Central memory CD8-positive, alpha-beta T cell (primary cell): Measurements from ENCODE around the gene BLOC1S1.

Experiments
- ATAC-seq: fragments of 150-1000 bp; cut with Tn5 transposase; replicated peaks from 2 replicates; pipeline ENCODE4 v1.10.0; 2022; ENCODE audit warnings: mild to moderate bottlenecking, moderate FRiP score, moderate number of reproducible peaks; ENCODE audit not compliant: poor library complexity, severe bottlenecking; ENCODE audit errors: extremely low read depth
- DNase-seq, 2 donors: peaks; one replicate each; pipeline ENCODE4 v3.0.0; 2021; ENCODE audit warnings: low spot score in 2 of 2
- H3K27ac Mint-ChIP-seq: one replicate; pipeline ENCODE4 v1.8.0; 2022; ENCODE audit warnings: low read depth, mild to moderate bottlenecking, moderate library complexity, mixed read lengths
- H3K27me3 Mint-ChIP-seq: one replicate; pipeline ENCODE4 v1.8.0; 2022; ENCODE audit warnings: mixed read lengths
- H3K36me3 Mint-ChIP-seq: one replicate; pipeline ENCODE4 v1.8.0; 2022; ENCODE audit warnings: mild to moderate bottlenecking, moderate library complexity, mixed read lengths; ENCODE audit not compliant: insufficient read depth
- H3K4me1 Mint-ChIP-seq: one replicate; pipeline ENCODE4 v1.8.0; 2022; ENCODE audit warnings: mixed read lengths
- H3K4me3 Mint-ChIP-seq: one replicate; pipeline ENCODE4 v1.8.0; 2022; ENCODE audit warnings: mild to moderate bottlenecking, moderate library complexity, mixed read lengths
- H3K9me3 Mint-ChIP-seq: one replicate; pipeline ENCODE4 v1.8.0; 2022; ENCODE audit warnings: mixed read lengths

Gene BLOC1S1

DNA sequence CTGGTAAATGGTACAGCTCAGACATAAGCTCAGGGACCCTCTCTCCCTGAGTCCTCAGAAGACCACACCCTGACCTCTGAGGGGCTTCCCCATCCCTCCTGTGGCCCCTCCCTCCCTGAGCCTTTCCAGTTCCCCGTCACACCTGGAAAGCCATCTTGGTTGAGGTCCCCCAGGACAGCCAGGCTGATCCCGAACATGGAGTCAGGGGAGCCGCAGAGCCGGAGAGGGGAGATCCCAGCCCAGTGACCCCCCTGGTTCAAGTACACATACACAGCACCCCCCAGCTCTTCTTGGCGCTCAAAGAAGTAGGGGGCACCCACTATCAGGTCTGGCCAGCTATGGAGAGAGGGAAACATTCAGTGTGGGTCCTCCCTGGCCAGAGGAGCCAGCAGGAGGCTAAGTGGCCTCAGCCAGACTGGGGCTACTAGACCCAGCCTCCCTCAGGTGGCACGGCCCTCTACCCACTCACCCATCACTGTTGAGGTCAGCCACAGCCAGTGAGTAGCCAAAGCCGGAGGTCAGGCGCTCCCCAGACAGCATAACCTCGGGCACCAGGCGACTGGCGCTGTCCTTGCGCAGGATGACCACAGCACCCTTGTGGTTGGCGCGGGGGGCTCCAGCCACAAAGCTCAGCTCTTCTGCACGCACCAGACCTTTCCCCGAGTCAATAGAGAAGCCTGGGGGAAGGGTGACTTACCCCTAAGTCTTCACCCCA is 17.4 kb upstream of the BLOC1S1 start:
- Mint-ChIP-seq H3K27ac (no peak overlapping the region), H3K4me1 (no peaks in the 10 kb centered on the region), H3K36me3 (no peaks in the 10 kb centered on the region), H3K9me3 (no peaks in the 10 kb centered on the region), H3K4me3 (no peak overlapping the region), H3K27me3 (peaks cover 35% of the 10 kb centered on the region)
- no peak for DNase-seq
- ATAC-seq, result no peak

- no peak overlapping the region for H3K27ac Mint-ChIP-seq
- ATAC-seq, result no peak
- DNase-seq, result no peak
- H3K36me3 Mint-ChIP-seq, result no peaks in the 10 kb centered on the region
- H3K4me1 Mint-ChIP-seq, result no peaks in the 10 kb centered on the region
- H3K9me3 Mint-ChIP-seq, result no peaks in the 10 kb centered on the region
- H3K4me3 Mint-ChIP-seq, result no peak overlapping the region
- H3K27me3 Mint-ChIP-seq, result peaks cover 35% of the 10 kb centered on the region
Observed at GRCh38 chr12:55698965-55699364, 16.9 kb upstream of the BLOC1S1 start.

DNA sequence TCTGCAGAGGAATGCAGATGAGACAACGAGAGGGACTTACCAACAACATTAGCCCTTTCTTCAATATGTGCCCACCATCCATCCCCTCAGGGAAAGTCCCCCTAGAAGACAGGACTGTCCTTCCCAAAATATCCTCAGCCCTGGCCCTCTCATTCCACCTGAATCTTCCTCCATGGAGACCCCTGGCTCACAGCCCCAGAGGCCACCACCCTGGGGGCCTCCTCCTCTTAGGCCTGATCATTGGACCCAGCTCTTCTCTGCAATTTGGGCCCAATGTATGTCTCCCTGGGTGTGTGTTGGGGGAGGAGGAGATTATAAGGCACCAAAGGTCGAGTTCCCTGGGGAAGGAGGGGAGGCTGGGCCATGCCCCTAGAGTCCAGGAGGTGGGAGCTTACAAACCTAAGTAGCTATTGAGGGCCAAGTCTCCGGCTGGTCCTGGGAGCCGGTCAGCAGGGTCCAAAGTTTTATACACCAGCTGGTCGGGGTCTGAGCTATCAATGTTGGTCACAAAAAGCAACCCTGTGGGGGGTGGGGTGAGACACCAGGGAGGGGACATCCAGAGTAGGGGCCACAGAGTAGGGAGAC is 16.3 kb upstream of the BLOC1S1 start:
- ATAC-seq (no peak), DNase-seq (no peak)
- Mint-ChIP-seq H3K36me3 (no peaks in the 10 kb centered on the region), H3K27ac (no peak overlapping the region), H3K4me1 (no peaks in the 10 kb centered on the region), H3K4me3 (no peak overlapping the region), H3K27me3 (peaks cover 35% of the 10 kb centered on the region), H3K9me3 (no peaks in the 10 kb centered on the region)

- no peaks in the 10 kb centered on the region for H3K4me1 Mint-ChIP-seq
- no peak for ATAC-seq
- no peak for DNase-seq
- H3K36me3 Mint-ChIP-seq, result no peaks in the 10 kb centered on the region
- peaks cover 35% of the 10 kb centered on the region for H3K27me3 Mint-ChIP-seq
- no peak overlapping the region for H3K4me3 Mint-ChIP-seq
- H3K9me3 Mint-ChIP-seq, result no peaks in the 10 kb centered on the region
- H3K27ac Mint-ChIP-seq, result no peak overlapping the region
Observed at GRCh38 chr12:55700255-55701018, 15.4 kb upstream of the BLOC1S1 start.

DNA sequence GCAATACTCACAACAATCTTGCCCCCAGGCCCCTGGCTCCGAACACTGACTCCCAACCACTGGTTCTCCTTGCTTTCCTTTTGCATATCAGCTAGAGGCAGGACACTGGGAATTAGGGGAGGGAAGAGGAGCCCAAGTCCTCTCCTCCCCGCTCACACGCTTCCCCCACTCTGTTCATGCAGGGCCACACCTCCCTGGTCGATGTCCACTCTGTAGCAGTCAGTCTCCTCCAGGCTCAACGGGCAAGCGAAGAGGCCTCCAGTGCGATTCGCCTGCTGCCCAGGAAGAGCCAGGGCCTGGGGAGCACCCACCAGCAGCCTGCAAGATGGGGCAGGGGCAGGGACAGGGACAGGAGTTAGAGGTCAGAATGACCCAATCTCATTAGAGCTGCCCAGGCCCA is 13.0 kb upstream of the BLOC1S1 start:
- H3K36me3 Mint-ChIP-seq, result no peaks in the 10 kb centered on the region
- peaks cover 5% of the 10 kb centered on the region for H3K4me1 Mint-ChIP-seq
- H3K27ac Mint-ChIP-seq, result no peak overlapping the region
- DNase-seq (no peak), ATAC-seq (no peak)
- no peak overlapping the region for H3K4me3 Mint-ChIP-seq
- no peaks in the 10 kb centered on the region for H3K9me3 Mint-ChIP-seq
- H3K27me3 Mint-ChIP-seq, result peaks cover 27% of the 10 kb centered on the region

DNA sequence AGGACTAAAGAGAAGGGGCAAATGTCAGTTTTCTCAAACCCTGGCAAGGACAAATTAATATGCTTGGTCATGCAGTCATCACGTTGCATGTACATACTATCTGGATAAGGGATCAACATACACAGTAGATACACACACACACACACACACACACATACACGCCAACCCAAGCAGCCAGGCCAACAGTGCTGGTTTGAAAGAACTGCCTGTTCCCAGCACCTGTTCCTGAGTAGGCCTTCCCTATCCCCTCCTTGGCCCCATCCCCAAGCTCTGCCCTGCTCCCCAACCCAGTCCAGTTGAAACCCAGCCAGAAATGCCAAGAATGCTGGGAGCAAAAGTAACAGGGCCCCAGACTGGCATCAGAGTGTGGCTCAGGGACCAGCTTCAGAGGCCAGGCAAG is 12.6 kb upstream of the BLOC1S1 start:
- no peaks in the 10 kb centered on the region for H3K9me3 Mint-ChIP-seq
- H3K27ac Mint-ChIP-seq, result no peak overlapping the region
- peaks cover 10% of the 10 kb centered on the region for H3K4me1 Mint-ChIP-seq
- DNase-seq (no peak), ATAC-seq (no peak)
- H3K27me3 Mint-ChIP-seq, result peaks cover 27% of the 10 kb centered on the region
- H3K36me3 Mint-ChIP-seq, result peaks cover 2% of the 10 kb centered on the region
- H3K4me3 Mint-ChIP-seq, result no peak overlapping the region

DNA sequence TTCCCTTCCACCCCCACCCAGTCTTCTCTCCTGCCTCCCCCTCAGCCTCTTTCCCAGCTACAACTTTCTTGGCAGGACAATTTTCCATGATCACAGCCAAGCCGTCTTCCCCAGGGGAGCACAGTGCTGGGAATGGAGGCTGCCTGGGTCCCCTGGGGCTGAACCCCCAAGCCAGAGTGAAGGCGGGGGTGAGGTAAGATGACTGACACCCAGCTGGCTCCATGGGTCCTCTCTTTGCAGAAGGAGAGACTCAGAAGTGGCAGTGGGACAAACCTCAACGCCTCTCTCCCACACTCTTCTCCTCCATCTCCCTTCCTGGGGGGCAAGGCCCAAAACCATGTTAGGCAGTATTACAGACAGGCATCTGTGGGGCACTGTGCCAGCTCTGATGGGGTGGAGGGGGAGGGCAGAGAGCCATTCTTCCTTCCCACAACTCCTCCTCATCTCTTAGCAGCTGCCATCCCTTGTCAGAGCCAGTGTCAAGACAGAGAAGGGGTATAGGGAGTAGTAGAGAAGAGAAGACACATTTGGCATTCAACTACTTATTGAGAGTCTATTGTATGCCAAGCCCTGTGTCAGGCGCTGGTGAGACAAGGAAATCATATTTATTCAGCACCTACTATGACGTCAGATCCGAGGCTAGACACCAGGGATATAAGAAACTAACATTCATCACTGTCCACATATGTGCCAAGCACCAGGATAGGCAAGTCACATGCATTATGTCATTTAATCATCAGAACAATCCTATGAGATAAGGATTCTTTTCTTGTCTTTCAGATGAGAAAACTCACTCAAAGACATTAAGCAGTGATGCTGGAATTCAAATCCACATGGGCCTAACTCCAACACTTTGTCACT is 11.7 kb upstream of the BLOC1S1 start:
- H3K4me3 Mint-ChIP-seq, result no peak overlapping the region
- no peak for ATAC-seq
- peaks cover 36% of the 10 kb centered on the region for H3K27me3 Mint-ChIP-seq
- H3K36me3 Mint-ChIP-seq, result peaks cover 2% of the 10 kb centered on the region
- no peak overlapping the region for H3K27ac Mint-ChIP-seq
- peaks cover 18% of the 10 kb centered on the region for H3K4me1 Mint-ChIP-seq
- DNase-seq, result no peak
- H3K9me3 Mint-ChIP-seq, result no peaks in the 10 kb centered on the region

DNA sequence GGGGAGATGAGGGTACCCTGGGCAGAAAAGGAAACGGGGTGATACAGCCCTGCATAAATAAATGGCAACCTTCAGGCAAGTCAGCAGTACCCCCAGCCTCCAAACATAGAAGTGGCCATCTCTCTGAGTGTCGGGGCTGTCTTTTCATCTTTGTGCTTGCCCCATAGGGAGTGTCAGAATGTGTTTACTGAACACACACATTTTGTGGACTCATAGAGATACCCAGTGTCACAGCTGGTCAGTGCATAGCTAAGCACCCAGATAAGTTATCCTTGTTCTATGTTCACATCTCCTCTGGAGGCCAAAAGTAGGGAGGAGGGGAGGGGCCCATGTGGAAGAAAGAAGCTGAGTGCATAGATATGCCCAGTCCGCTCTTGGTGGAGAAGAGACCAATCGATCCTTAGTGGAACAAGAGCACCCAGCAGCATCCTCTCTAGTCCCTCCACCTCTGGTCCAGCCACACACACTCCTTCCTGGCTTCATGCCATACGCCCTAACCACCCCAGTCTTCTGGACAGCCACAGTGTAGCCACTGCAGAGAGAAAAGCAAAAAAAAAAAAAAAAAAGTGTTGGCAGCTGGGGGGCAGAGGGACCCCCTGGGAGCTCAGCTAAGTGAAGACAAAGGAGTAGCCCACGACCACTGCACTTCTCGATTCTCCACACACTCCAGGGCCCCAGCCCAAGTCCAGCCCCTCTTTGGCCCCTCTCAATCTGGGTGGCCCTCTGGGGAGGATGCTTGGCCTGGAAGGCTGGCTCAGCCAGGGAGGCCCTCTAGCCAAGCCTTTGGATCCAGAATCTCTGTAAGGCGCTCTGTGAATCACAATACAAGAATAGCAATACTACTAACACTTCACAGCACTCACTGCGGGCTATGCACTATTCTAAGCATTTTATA is 10.8 kb upstream of the BLOC1S1 start:
- no peak overlapping the region for H3K27ac Mint-ChIP-seq
- H3K4me3 Mint-ChIP-seq, result no peak overlapping the region
- peaks cover 2% of the 10 kb centered on the region for H3K36me3 Mint-ChIP-seq
- DNase-seq, result no peak
- no peaks in the 10 kb centered on the region for H3K9me3 Mint-ChIP-seq
- ATAC-seq, result no peak
- H3K27me3 Mint-ChIP-seq, result peaks cover 45% of the 10 kb centered on the region
- H3K4me1 Mint-ChIP-seq, result peaks cover 20% of the 10 kb centered on the region

DNA sequence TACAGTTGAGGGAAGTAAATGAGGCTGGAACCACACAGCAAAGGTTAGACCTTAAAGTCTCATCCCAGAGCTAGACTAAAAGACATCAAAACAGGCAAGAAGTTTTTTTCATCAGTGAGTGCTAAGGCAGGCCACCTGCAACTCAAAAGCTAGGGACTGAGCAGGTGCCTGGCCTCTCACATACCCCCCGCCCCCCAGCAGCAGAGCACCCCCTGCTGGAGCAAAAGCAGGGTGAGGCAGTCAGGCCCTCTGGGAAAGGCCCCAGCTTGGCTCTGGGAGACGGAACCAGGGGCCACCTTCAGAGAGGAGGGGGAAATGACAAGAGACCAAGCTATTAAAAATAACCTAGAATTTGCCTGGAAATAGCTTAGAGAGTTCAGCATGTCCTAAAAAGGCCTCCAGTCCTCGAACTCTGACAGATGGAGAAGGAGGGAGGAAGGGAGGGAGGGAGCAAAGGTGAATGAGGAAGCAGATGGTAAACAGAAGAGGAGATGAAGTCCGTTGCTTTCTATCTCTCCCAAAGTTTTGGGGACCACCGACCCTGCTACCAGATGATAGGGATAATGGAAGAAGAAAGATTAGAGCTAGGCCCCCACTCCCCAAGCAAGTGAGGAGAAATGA is 10.0 kb upstream of the BLOC1S1 start:
- Mint-ChIP-seq H3K36me3 (peaks cover 2% of the 10 kb centered on the region), H3K4me1 (peaks cover 20% of the 10 kb centered on the region), H3K4me3 (no peak overlapping the region), H3K9me3 (no peaks in the 10 kb centered on the region), H3K27me3 (peaks cover 46% of the 10 kb centered on the region), H3K27ac (no peak overlapping the region)
- DNase-seq (no peak), ATAC-seq (no peak)

- Mint-ChIP-seq H3K4me3 (peak overlapping the region; percentile 80), H3K36me3 (peaks cover 2% of the 10 kb centered on the region), H3K9me3 (no peaks in the 10 kb centered on the region), H3K4me1 (peaks cover 20% of the 10 kb centered on the region), H3K27ac (no peak overlapping the region), H3K27me3 (peaks cover 46% of the 10 kb centered on the region)
- DNase-seq (no peak), ATAC-seq (no peak)
Observed at GRCh38 chr12:55706568-55707218, 9.2 kb upstream of the BLOC1S1 start.

GRCh38 chr12:55707219-55707671 is 8.6 kb upstream of the BLOC1S1 start:
- H3K4me1 Mint-ChIP-seq, result peaks cover 20% of the 10 kb centered on the region
- H3K36me3 Mint-ChIP-seq, result peaks cover 2% of the 10 kb centered on the region
- peak overlapping the region; percentile 80 for H3K4me3 Mint-ChIP-seq
- no peak overlapping the region for H3K27ac Mint-ChIP-seq
- DNase-seq (no peak), ATAC-seq (peak; percentile 26)
- peaks cover 46% of the 10 kb centered on the region for H3K27me3 Mint-ChIP-seq
- no peaks in the 10 kb centered on the region for H3K9me3 Mint-ChIP-seq
